ENCODE results near the gene MGAT5B. TPM values are rescaled to one million over a fixed set of nuclear protein-coding genes. Genes with fewer than 3 reads are reported as not detected.

MGAT5B gene
- total and polyA plus RNA-seq, 9 of the 15 experiments (the other 6 are each of a cell fraction or from before 2014, with no cell fraction given) = 0.09 to 0.43 (median 0.18) TPM; not detected in 4

GRCh38 chr17:76920364-76921139, 52.3 kb downstream of the MGAT5B start:
- Histone ChIP-seq H2AFZ (ENCODE audit: low read depth, low read length) (no peak overlapping the region), H3K4me1 (replicated peaks in 1 of 2; ENCODE audit: control insufficient read depth in 2 of 2, insufficient read depth in 2 of 2, low read length in 2 of 2) (no peaks in the 10 kb centered on the region), H3K27me3 (ENCODE audit: control insufficient read depth in 2 of 2, insufficient read depth in 2 of 2, low read length in 2 of 2) (peaks cover 50 to 75% of the 10 kb centered on the region in 2 experiments), H3K9ac (ENCODE audit: insufficient read depth in 1 of 2, low read depth in 2 of 2, low read length in 2 of 2) (no peak overlapping the region), H3K4me3 (no peak overlapping the region), H3K9me3 (replicated peaks; ENCODE audit: control insufficient read depth, insufficient read depth, low read depth, low read length) (no peaks in the 10 kb centered on the region), H3K79me2 (ENCODE audit: control insufficient read depth, insufficient read depth, low read length) (no peaks in the 10 kb centered on the region), H3K27ac (ENCODE audit: extremely low read depth, low read depth, low read length) (no peak overlapping the region), H4K20me1 (replicated peaks; ENCODE audit: control insufficient read depth, insufficient read depth, low read length) (peaks cover 25% of the 10 kb centered on the region; the same call in 1 of the 2 replicates), H3K36me3 (ENCODE audit: control insufficient read depth, insufficient read depth, low read length) (no peaks in the 10 kb centered on the region), H3K4me2 (ENCODE audit: insufficient read depth, low read length) (no peak overlapping the region), H3K9me1 (ENCODE audit: control insufficient read depth, insufficient read depth, low read length) (peaks cover 6% of the 10 kb centered on the region)
- in situ Hi-C loops (cut with MboI) = no loop called here
- ATAC-seq (no peak), DNase-seq (ENCODE audit: extremely low read depth in 1 of 4, low spot score in 3 of 4) (no peak), FAIRE-seq (no peak)
- WGBS (ENCODE audit: insufficient coverage, low coverage, missing lambda C conversion rate) = under 1% methylated on average over 13 of the region's 13 CpGs
- ChIA-PET CTCF (ENCODE audit: low intra/inter-chr PET ratio) (no interaction called here), POLR2A (interaction anchor here (0.6 to 0.7 kb wide), 2 partner anchors 187 to 597 kb away, joined by 3 read pairs; no protein-coding TSS in a partner anchor)
- intact Hi-C loops (cut with micrococcal nuclease) = no loop called here
- no TSS peak for BruUV-seq (replicated peaks)
- TF ChIP-seq KLF6 (CRISPR knock-in tag; IDR thresholded peaks at IDR 0.05; ENCODE audit: borderline replicate concordance) (no peak), ARID4B (CRISPR knock-in tag; IDR thresholded peaks at IDR 0.05) (no peak), ZNF232 (CRISPR knock-in tag; IDR thresholded peaks at IDR 0.05) (no peak), MIER1 (IDR thresholded peaks at IDR 0.05; ENCODE audit: low read depth) (0 out of 2 replicates have a peak, but pooled peaks have one; percentile 61), GABPB2 (CRISPR knock-in tag; conservative IDR thresholded peaks at IDR 0.05) (no peak), ELF1 (tag; IDR thresholded peaks at IDR 0.05) (no peak), HCFC1 (IDR thresholded peaks at IDR 0.05; ENCODE audit: low read depth, low read length) (no peak), RBM22 (IDR thresholded peaks at IDR 0.05; ENCODE audit: low read depth, low read length, poor library complexity, severe bottlenecking) (no peak)
- TF ChIP-seq, protein P1, sequence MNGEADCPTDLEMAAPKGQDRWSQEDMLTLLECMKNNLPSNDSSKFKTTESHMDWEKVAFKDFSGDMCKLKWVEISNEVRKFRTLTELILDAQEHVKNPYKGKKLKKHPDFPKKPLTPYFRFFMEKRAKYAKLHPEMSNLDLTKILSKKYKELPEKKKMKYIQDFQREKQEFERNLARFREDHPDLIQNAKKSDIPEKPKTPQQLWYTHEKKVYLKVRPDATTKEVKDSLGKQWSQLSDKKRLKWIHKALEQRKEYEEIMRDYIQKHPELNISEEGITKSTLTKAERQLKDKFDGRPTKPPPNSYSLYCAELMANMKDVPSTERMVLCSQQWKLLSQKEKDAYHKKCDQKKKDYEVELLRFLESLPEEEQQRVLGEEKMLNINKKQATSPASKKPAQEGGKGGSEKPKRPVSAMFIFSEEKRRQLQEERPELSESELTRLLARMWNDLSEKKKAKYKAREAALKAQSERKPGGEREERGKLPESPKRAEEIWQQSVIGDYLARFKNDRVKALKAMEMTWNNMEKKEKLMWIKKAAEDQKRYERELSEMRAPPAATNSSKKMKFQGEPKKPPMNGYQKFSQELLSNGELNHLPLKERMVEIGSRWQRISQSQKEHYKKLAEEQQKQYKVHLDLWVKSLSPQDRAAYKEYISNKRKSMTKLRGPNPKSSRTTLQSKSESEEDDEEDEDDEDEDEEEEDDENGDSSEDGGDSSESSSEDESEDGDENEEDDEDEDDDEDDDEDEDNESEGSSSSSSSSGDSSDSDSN (IDR thresholded peaks at IDR 0.05; ENCODE audit: borderline replicate concordance in 1 of 2, low read depth in 2 of 2, low read length in 2 of 2) = no peak
